ENCODE results near the gene WWOX. TPM values are rescaled to one million over a fixed set of nuclear protein-coding genes. Genes with fewer than 3 reads are reported as not detected.

Gene WWOX
- total RNA-seq, 2 experiments from 2014 or later = 14.3 to 16.5 TPM

DNA sequence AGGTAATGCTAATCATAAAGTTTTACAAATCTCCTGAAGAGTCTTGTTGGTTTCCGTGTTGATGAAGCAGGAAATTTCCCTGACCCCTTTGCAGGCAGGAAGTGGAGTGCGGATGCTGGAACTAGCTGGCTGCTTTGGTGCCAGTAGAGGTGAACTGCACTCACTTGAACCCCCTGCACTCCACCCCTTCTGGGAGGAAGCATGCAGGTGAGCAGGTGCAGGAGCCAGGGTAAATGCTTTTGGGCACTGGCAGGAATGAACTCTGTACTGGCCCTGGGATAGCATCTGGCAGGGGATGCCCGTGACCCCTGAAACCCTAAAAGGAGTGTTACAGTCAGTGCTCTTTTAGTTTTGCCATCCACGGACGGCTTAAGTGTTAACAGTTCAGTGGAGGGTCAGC, 430.4 kb downstream of the WWOX start:
- intact Hi-C loops (cut with micrococcal nuclease) = no loop called here
- no peaks in the 10 kb centered on the region for H3K4me1 Mint-ChIP-seq (ENCODE audit: low read depth)
- no peak for DNase-seq
- ChIA-PET POLR2A (no interaction called here), CTCF (no interaction called here)
- H3K9me3 Mint-ChIP-seq = no peaks in the 10 kb centered on the region
- no peaks in the 10 kb centered on the region for H3K27me3 Mint-ChIP-seq
- no peak overlapping the region for H3K4me3 Mint-ChIP-seq
- no peaks in the 10 kb centered on the region for H3K36me3 Mint-ChIP-seq
- H3K27ac Mint-ChIP-seq = no peak overlapping the region

DNA sequence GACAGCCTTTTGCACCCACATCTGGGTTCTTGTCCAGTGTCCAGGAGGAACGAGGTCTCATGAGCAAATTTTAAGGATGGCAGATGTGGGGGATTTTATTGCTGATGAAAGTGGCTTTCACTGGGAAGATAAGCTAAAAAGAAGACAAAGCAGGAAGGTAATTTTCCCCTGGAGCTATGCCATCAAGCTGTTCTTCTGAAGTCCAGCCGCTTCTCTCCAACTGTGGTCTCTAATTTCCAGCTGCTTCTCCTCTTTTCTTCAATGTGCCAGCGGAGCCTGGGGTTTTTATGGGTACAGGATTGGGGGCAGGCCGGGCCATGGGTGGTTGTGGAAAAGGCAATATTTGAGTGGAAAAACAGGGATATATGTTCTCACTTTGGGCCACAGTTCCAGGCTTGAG, 430.8 kb downstream of the WWOX start:
- Mint-ChIP-seq H3K4me3 (no peak overlapping the region), H3K9me3 (no peaks in the 10 kb centered on the region), H3K27me3 (no peaks in the 10 kb centered on the region), H3K36me3 (no peaks in the 10 kb centered on the region), H3K27ac (no peak overlapping the region), H3K4me1 (ENCODE audit: low read depth) (no peaks in the 10 kb centered on the region)
- no peak for DNase-seq
- ChIA-PET CTCF (no interaction called here), POLR2A (no interaction called here)
- intact Hi-C loops (cut with micrococcal nuclease) = no loop called here

DNA sequence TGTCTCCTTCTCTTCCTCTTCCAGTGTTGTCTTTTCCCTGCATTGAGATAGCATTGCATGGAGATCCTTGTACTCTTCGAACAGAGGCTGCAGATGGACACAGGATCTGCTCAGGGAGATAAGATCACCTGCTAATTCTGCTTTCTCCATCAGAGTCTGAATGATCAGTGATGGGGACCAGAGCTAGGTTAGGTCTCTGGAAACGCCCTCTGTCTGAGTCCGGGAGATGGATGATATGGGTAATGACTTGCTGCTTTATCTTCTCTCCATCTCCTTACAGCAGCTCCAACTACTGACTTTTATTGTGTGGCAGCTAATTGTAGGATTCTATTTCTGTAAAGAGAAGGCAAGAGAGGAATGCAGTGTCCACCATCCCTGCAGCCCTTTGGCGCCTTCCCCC, 435.6 kb downstream of the WWOX start:
- no peaks in the 10 kb centered on the region for H3K36me3 Mint-ChIP-seq
- H3K9me3 Mint-ChIP-seq = no peaks in the 10 kb centered on the region
- no peaks in the 10 kb centered on the region for H3K27me3 Mint-ChIP-seq
- H3K4me1 Mint-ChIP-seq (ENCODE audit: low read depth) = no peaks in the 10 kb centered on the region
- no peak overlapping the region for H3K4me3 Mint-ChIP-seq
- CTCF ChIA-PET = interaction anchor here (0.7 kb wide), 1 partner anchor 1044 kb away, joined by 3 read pairs; no protein-coding TSS in a partner anchor
- H3K27ac Mint-ChIP-seq = no peak overlapping the region
- POLR2A ChIA-PET = no interaction called here
- intact Hi-C loops (cut with micrococcal nuclease) = no loop called here
- no peak for DNase-seq

DNA sequence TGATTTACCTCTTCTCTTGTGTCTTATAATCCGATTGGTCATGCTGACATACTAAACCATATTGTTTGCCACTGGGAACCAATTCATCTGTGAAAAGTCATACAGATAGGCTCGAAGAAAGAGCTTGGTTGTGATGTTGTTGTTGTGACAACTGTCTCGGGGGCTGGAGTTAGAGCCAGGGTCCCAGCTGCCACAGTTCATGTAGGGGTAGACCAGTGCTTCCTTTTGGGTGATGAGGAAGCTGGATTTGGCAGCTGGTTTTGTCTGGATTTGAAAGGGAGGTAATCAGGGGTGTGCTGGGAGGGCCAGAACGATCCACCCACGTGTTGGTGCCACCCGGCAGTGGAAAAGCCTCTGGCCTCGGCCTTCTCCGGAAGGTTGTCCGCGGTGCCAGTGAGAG, 438.1 kb downstream of the WWOX start:
- H3K27ac Mint-ChIP-seq = no peak overlapping the region
- no peak overlapping the region for H3K4me3 Mint-ChIP-seq
- no peaks in the 10 kb centered on the region for H3K36me3 Mint-ChIP-seq
- no peak for DNase-seq
- no peaks in the 10 kb centered on the region for H3K9me3 Mint-ChIP-seq
- H3K4me1 Mint-ChIP-seq (ENCODE audit: low read depth) = no peaks in the 10 kb centered on the region
- POLR2A ChIA-PET = no interaction called here
- H3K27me3 Mint-ChIP-seq = no peaks in the 10 kb centered on the region
- CTCF ChIA-PET = no interaction called here
- intact Hi-C loops (cut with micrococcal nuclease) = no loop called here

DNA sequence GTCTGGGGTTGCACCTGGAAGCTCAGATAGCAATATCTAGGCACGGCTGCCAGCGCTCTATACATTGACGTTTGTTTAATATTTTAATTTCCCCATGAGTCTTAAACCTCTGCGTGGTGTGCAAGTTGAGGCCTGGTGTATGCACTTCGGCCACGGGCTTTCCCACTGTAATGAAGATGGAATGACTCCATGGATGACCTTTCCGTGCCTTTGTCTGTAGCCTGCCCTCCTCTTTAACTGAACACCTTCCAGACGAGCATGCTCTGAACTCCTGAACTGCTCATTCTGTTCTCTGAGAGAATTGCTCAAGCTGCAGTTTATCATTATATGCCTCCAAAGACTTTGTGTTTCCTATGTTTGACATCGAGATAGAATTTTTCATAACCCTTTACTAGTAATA, 438.8 kb downstream of the WWOX start:
- no peaks in the 10 kb centered on the region for H3K27me3 Mint-ChIP-seq
- ChIA-PET POLR2A (no interaction called here), CTCF (no interaction called here)
- no peaks in the 10 kb centered on the region for H3K9me3 Mint-ChIP-seq
- no peak overlapping the region for H3K27ac Mint-ChIP-seq
- no peaks in the 10 kb centered on the region for H3K4me1 Mint-ChIP-seq (ENCODE audit: low read depth)
- no peak for DNase-seq
- intact Hi-C loops (cut with micrococcal nuclease) = no loop called here
- no peaks in the 10 kb centered on the region for H3K36me3 Mint-ChIP-seq
- no peak overlapping the region for H3K4me3 Mint-ChIP-seq

DNA sequence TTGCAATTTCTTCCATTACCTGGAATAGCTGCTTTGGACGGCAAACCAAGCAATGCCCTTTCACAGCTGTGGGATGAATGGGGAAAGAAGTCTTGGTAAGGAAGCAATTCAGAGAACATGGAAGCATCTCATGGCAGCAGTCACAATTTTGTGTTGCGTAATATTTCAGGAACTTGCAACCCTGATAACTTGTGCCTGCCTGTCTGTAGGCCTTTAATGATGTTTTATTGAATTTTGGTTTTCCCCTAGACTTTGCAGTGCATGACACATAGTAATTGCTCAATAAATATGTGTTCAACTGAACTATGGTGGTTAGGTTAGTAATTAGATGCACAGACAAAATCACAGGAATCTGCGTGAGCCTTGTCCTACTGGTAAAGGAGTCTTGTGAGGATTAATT, 439.5 kb downstream of the WWOX start:
- Mint-ChIP-seq H3K27ac (no peak overlapping the region), H3K4me1 (ENCODE audit: low read depth) (no peaks in the 10 kb centered on the region), H3K36me3 (no peaks in the 10 kb centered on the region), H3K27me3 (no peaks in the 10 kb centered on the region), H3K4me3 (no peak overlapping the region), H3K9me3 (no peaks in the 10 kb centered on the region)
- DNase-seq = no peak
- ChIA-PET POLR2A (no interaction called here), CTCF (no interaction called here)
- intact Hi-C loops (cut with micrococcal nuclease) = no loop called here

DNA sequence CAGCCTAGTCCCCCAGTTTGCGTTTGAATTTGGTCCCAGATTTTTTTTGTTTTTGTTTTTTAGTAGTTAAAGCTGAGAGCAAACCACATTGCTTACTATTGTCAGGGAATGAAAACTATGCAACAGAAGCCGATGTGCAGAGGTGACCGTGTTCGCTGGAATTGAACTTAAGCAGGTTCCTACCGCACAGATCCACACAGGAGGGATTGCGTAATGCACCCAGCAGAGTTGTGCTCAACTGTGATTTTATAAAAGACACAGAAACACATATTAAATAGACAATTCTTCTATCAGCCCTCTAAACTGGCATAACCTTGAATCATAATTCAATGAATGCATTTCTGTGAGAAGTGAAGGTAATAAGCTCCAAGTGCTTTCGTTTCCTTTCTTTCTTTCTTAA, 443.0 kb downstream of the WWOX start:
- H3K4me1 Mint-ChIP-seq (ENCODE audit: low read depth) = no peaks in the 10 kb centered on the region
- H3K9me3 Mint-ChIP-seq = no peaks in the 10 kb centered on the region
- CTCF ChIA-PET = no interaction called here
- no peak for DNase-seq
- H3K27me3 Mint-ChIP-seq = no peaks in the 10 kb centered on the region
- H3K4me3 Mint-ChIP-seq = no peak overlapping the region
- POLR2A ChIA-PET = no interaction called here
- H3K27ac Mint-ChIP-seq = no peak overlapping the region
- no peaks in the 10 kb centered on the region for H3K36me3 Mint-ChIP-seq
- intact Hi-C loops (cut with micrococcal nuclease) = no loop called here

DNA sequence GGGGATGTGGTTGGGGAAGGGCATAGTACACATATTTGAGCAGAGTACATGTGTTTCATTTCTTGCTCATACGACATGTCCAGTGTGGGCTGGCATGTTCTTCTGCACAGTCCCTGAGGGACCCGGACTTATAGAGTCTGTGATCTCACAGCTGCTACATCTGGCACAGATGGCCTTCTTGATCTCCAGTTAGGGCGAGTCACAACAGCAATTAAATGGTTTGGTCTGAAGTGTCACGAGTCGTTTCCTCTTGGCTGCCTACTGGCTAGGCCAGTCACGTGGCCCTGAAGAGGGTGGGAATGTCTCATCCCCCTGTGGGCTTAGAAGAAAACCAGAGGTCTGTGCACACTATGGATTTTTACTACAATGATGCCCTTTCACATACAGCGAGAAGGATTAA, 443.6 kb downstream of the WWOX start:
- intact Hi-C loops (cut with micrococcal nuclease) = no loop called here
- ChIA-PET CTCF (no interaction called here), POLR2A (no interaction called here)
- Mint-ChIP-seq H3K9me3 (no peaks in the 10 kb centered on the region), H3K27ac (no peak overlapping the region), H3K27me3 (no peaks in the 10 kb centered on the region), H3K36me3 (no peaks in the 10 kb centered on the region), H3K4me3 (no peak overlapping the region), H3K4me1 (ENCODE audit: low read depth) (no peaks in the 10 kb centered on the region)
- no peak for DNase-seq

DNA sequence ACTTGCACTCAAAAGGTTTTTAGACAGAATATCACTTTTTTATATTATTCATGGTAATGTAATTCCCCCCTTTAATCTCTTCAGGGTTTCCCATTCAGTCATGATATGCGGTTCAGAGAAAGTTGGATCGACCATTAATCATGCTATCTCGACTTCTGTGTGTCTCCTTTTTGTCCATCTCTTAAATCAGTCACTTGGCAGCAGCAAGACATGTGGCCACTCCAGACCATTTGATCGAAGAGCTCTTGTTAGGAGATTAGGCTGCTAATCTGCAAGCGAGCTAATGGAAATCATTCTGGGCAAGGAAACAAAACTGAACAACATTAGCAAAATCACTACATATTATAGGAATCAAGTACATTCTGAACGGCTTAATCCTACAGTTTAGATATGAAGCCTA, 449.9 kb downstream of the WWOX start:
- H3K4me1 Mint-ChIP-seq (ENCODE audit: low read depth) = peaks cover 8% of the 10 kb centered on the region
- DNase-seq = no peak
- ChIA-PET POLR2A (no interaction called here), CTCF (no interaction called here)
- no peaks in the 10 kb centered on the region for H3K36me3 Mint-ChIP-seq
- no peak overlapping the region for H3K4me3 Mint-ChIP-seq
- H3K27ac Mint-ChIP-seq = no peak overlapping the region
- H3K27me3 Mint-ChIP-seq = no peaks in the 10 kb centered on the region
- H3K9me3 Mint-ChIP-seq = no peaks in the 10 kb centered on the region
- intact Hi-C loops (cut with micrococcal nuclease) = no loop called here

DNA sequence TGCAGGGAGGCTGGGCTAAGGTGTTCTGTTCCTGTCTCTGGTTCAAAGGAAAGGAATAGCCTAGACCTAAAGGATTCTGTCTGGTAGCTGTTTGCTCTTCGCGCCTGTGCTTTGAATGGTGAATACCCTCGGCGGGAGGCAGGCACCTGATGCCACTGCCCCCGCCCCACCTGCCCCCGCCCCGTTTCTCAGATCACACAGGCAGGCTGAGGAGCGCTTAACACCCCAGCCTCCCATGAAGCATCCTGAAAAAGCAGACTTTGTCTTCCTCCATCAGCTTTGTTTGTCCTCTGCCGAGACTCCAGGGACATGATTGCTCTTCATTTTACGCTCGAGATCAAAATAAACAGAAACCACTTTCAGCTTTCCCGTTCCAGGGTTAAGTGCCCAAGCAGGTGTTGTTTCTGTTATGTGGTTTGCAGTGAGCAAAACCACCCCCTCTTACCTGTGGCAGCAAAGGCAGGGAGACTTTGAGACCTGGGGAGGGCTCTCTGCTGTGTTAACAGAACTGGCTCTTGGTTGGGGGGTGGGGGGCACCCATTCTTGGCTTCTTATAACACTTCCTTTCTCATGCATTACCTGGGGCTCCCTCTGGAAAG, 452.1 kb downstream of the WWOX start:
- Mint-ChIP-seq H3K36me3 (no peaks in the 10 kb centered on the region), H3K4me1 (ENCODE audit: low read depth) (peaks cover 8% of the 10 kb centered on the region), H3K4me3 (no peak overlapping the region), H3K27ac (no peak overlapping the region), H3K27me3 (no peaks in the 10 kb centered on the region), H3K9me3 (no peaks in the 10 kb centered on the region)
- ChIA-PET POLR2A (no interaction called here), CTCF (interaction anchor here (1.2 kb wide), 1 partner anchor 11 kb away, joined by 3 read pairs; no protein-coding TSS in a partner anchor)
- DNase-seq = no peak
- intact Hi-C loops (cut with micrococcal nuclease) = no loop called here

DNA sequence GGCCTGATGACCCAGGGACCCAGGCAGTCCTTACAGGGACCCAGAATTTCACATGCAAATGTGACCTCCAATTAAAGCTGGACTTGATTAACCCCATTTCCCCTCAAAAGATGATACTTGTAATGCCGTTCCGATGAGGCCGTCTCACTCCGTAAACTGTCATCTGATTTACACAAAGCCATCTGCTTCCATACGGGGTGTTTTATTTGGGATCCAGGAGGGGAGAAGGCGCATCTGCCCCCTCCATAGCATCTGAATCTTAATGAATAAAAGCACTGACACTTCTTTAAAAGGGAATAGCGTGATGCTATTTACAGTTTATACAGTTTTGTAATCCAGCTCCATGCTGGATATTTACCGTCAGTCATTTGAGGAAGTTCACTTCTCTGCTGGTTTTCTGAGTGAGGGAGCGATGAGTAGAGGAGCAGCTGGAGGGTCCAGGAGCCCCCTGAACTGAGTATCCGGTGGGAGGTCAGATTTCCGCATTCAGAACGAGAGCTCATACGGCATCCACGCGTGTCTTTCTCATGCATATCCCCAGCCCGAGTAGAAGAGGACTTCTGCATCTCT, 452.7 kb downstream of the WWOX start:
- intact Hi-C loops (cut with micrococcal nuclease) = no loop called here
- DNase-seq = no peak
- ChIA-PET POLR2A (no interaction called here), CTCF (interaction anchor here (1.2 kb wide), 1 partner anchor 11 kb away, joined by 3 read pairs; no protein-coding TSS in a partner anchor)
- H3K4me1 Mint-ChIP-seq (ENCODE audit: low read depth) = peaks cover 8% of the 10 kb centered on the region
- no peaks in the 10 kb centered on the region for H3K36me3 Mint-ChIP-seq
- H3K27me3 Mint-ChIP-seq = no peaks in the 10 kb centered on the region
- no peak overlapping the region for H3K4me3 Mint-ChIP-seq
- no peaks in the 10 kb centered on the region for H3K9me3 Mint-ChIP-seq
- no peak overlapping the region for H3K27ac Mint-ChIP-seq

DNA sequence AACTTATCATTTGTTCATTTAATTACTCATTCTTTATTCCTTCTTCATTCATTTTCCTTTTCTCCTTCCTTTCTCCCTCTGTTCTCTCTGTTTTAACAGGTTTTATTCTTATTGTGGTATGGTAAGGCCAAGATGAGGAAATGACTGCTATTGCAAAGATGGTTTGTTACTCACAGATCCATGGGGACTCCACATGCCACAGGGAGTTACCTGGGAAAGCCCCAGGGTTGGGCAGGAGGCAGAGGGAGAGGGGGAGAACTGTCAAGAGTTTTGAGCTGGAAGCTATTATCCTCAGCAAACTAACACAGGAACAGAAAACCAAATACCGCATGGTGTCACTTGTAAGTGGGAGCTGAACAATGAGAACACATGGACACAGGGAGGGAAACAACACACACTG, 453.3 kb downstream of the WWOX start:
- Mint-ChIP-seq H3K9me3 (no peaks in the 10 kb centered on the region), H3K4me3 (no peak overlapping the region), H3K27ac (no peak overlapping the region), H3K4me1 (ENCODE audit: low read depth) (peaks cover 8% of the 10 kb centered on the region), H3K36me3 (no peaks in the 10 kb centered on the region), H3K27me3 (no peaks in the 10 kb centered on the region)
- intact Hi-C loops (cut with micrococcal nuclease) = no loop called here
- CTCF ChIA-PET = interaction anchor here (1.2 kb wide), 1 partner anchor 10 kb away, joined by 3 read pairs; no protein-coding TSS in a partner anchor
- no peak for DNase-seq
- POLR2A ChIA-PET = no interaction called here

DNA sequence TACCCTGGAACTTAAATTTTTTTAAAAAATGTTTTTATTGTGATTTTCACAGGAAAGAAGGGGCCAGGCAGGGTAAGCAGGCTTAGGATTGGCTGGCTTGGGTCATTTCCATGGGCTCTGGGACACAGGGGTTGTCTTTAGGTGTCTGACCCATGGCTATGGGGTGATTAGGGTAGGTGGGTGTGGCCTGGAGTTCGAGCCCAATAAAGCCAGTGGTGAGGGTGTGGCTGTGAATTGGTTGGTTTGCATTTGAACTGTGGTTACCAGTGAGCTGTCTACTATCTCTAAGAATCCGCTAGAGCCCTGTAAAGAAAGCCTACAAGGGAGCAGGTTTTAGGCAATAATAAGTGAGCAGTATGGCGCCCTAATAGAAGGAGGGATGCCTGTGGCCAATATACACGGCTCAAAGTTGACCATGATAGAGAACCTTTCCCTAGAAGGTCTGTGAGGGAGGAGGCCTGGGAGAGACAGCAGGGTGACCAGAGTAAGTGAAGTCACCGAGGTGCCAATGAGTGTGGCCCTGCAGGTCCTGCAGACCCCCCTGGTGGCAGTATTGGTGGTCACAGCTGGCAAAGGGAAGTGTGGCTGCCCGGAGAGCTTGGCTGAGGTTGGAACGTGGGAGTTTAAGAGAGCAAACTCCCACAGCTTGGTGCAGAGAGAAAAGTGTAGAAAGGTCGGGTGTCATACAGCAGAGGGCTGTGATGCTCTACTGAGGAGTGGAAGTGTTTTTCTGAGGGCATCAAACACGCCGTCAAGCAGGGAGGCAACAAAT, 454.0 kb downstream of the WWOX start:
- Mint-ChIP-seq H3K27ac (no peak overlapping the region), H3K4me3 (no peak overlapping the region), H3K36me3 (no peaks in the 10 kb centered on the region), H3K9me3 (no peaks in the 10 kb centered on the region), H3K27me3 (no peaks in the 10 kb centered on the region), H3K4me1 (ENCODE audit: low read depth) (peaks cover 8% of the 10 kb centered on the region)
- CTCF ChIA-PET = interaction anchor here (1.2 kb wide), 1 partner anchor 9 kb away, joined by 3 read pairs; no protein-coding TSS in a partner anchor
- DNase-seq = no peak
- intact Hi-C loops (cut with micrococcal nuclease) = no loop called here
- POLR2A ChIA-PET = no interaction called here
